Upper lobe of right lung (tissue), 1 donor: ENCODE results near the gene AMIGO3. TPM values are rescaled to one million over a fixed set of nuclear protein-coding genes. Genes with fewer than 3 reads are reported as not detected.
A peak's percentile ranks its signal among the peaks of the same experiment; 100 is the strongest.
"Not testable (repeated sequence)": the region's sequence is repeated elsewhere in the genome, so short reads cannot be mapped to it uniquely, and the experiment has no call there.

Experiments used
- ATAC-seq: fragments of 200-7000 bp; cut with Tn5 transposase; one replicate; pipeline ENCODE4 v1.9.1; 2020; ENCODE audit warnings: mild to moderate bottlenecking, moderate library complexity
- DNase-seq: peaks from one replicate; pipeline ENCODE4 v3.0.0-alpha.2; 2020
- H3K27ac ChIP-seq: fragments of 200-600 bp; one replicate; pipeline ENCODE4 v1.8.0; 2022
- H3K27me3 ChIP-seq: fragments of 200-600 bp; one replicate; pipeline ENCODE4 v1.8.0; 2022; ENCODE audit warnings: mild to moderate bottlenecking
- H3K36me3 ChIP-seq: fragments of 200-600 bp; one replicate; pipeline ENCODE4 v1.8.0; 2022
- H3K4me1 ChIP-seq: fragments of 200-600 bp; one replicate; pipeline ENCODE4 v1.8.0; 2022
- H3K4me3 ChIP-seq: fragments of 200-600 bp; one replicate; pipeline ENCODE4 v1.8.0; 2022; ENCODE audit warnings: mild to moderate bottlenecking
- H3K9me3 ChIP-seq: fragments of 200-600 bp; one replicate; pipeline ENCODE4 v1.8.0; 2022
- CTCF ChIP-seq: fragments of 200-600 bp; IDR thresholded peaks from one replicate; pipeline ENCODE4 v1.8.0; 2022; ENCODE audit warnings: antibody characterized with exemption
- intact Hi-C: fragments of 100-400 bp; cut with DNase I; formaldehyde crosslinking; loops from one replicate; pipeline ENCODE4 v1.11.0; 2022
- total RNA-seq: library from RNA; stranded (reverse); fragmentation: NEBNext Ultra II Directional; extraction: Animal tissue kit (Norgen Biotek cat#: 25700); gene quantifications from one replicate; pipeline ENCODE4 v1.2.1, GENCODE V29; 2021
- donor health status: DM: no; HTN: yes; CAD: no; lungs with severe emphysema.

AMIGO3 gene
- total RNA-seq, 1 donor from 2014 or later, result 0.26 TPM

DNA sequence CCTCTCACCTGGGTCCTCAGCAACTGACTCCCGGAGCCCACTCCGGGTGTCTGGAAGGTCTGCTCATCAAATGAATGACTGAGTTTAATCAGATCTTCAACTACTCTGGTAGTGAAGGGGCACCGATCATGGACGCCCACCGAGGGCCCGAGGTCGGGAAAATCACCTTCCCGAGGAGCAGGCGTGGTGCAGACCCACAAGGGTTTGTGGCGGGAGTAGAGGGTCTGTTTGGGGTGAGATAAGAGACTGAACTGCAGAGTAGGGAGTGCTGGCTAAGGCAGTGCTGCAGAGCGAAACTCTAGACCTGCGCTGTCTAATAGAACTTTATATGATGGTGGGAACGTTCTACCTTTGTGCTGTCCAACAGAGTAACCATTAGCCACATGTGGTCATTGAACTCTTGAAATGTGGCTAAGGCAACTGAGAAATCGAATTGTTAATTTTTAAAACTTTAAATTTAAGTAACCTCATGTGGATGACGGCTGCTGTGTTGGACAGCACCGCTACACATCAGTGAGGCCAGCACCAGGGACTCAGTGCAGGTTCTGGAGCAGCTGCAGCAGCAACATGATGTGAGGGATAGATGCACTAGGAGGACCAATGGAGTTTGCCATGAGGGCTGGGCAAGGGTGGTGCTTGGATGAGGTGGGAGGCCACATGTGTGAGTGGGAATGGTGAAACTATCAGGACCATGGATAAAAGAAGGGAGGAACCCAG, 29.4 kb downstream of the AMIGO3 start:
- ATAC-seq, H3K9me3 ChIP-seq, DNase-seq, intact Hi-C loops, H3K36me3 ChIP-seq, H3K27me3 ChIP-seq: not testable (repeated sequence)
- Histone ChIP-seq H3K27ac (peak overlapping the region; percentile 77), H3K4me1 (peaks cover 19% of the 10 kb centered on the region), H3K4me3 (peak overlapping the region; percentile 100)

GRCh38 chr3:49689046-49689907, 30.2 kb downstream of the AMIGO3 start, which contains the start of the genes MST1 and RNF123:
TSS of gene MST1 (minus strand) at chr3:49689474. CDS start at chr3:49688691, 783 bp downstream.
TSS of gene RNF123 (plus strand) at chr3:49689557. CDS start at chr3:49691166, 1,609 bp downstream.
- Histone ChIP-seq H3K4me3 (peak within 1 kb of the TSS; percentile 100), H3K36me3 (no peaks in the 10 kb centered on the region), H3K9me3 (no peaks in the 10 kb centered on the region), H3K27ac (peak within 1 kb of the TSS; percentile 77), H3K4me1 (peaks cover 19% of the 10 kb centered on the region), H3K27me3 (no peaks in the 10 kb centered on the region)
- TF ChIP-seq CTCF, result peak; percentile 41
- DNase-seq, result peak; percentile 96
- intact Hi-C loops, result no loop called here
- peak; percentile 86 for ATAC-seq

- H3K36me3 ChIP-seq, H3K27me3 ChIP-seq, intact Hi-C loops, ATAC-seq, DNase-seq, H3K9me3 ChIP-seq: not testable (repeated sequence)
- H3K27ac ChIP-seq, result peak overlapping the region; percentile 77
- H3K4me3 ChIP-seq, result peak overlapping the region; percentile 100
- H3K4me1 ChIP-seq, result peaks cover 19% of the 10 kb centered on the region
These were observed 31.0 kb downstream of the AMIGO3 start for GRCh38 chr3:49688338-49689045.

- H3K4me3 ChIP-seq, intact Hi-C loops, H3K9me3 ChIP-seq, ATAC-seq, DNase-seq, H3K27ac ChIP-seq, H3K27me3 ChIP-seq: not testable (repeated sequence)
- Histone ChIP-seq H3K4me1 (peaks cover 19% of the 10 kb centered on the region), H3K36me3 (peaks cover 15% of the 10 kb centered on the region)
These were observed 32.1 kb downstream of the AMIGO3 start for GRCh38 chr3:49687424-49687795.

- peak; percentile 90 for DNase-seq
- Histone ChIP-seq H3K4me1 (peaks cover 19% of the 10 kb centered on the region), H3K36me3 (peaks cover 20% of the 10 kb centered on the region), H3K4me3 (peak overlapping the region; percentile 33)
- H3K9me3 ChIP-seq, intact Hi-C loops, H3K27ac ChIP-seq, H3K27me3 ChIP-seq: not testable (repeated sequence)
- peak; percentile 70 for ATAC-seq
These were observed 32.6 kb downstream of the AMIGO3 start for GRCh38 chr3:49686769-49687423.

DNA sequence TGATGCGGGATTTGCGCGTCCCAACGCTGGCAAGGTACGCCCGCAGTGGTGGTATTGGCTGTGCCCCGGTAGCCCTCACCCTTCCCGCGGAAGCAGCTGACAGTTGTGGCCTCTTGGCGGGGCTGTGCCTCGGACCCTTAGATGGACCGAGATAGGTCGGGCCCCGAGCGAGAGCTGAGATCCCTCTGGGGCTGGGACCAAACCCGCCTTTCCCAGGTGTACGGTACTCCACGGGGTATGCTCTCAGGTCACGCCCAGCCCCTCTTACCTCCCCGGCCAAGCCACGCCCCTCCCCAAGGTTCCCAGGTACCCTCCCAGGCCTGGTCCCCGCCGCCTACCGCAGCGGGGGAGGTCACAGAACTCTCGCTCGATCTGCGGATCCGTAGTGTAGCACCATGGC, 33.1 kb downstream of the AMIGO3 start:
- H3K9me3 ChIP-seq, H3K27me3 ChIP-seq, H3K27ac ChIP-seq, intact Hi-C loops: not testable (repeated sequence)
- ATAC-seq (peak; percentile 69), DNase-seq (peak; percentile 86)
- H3K4me1 ChIP-seq, result peaks cover 17% of the 10 kb centered on the region
- H3K4me3 ChIP-seq, result peak overlapping the region; percentile 33
- H3K36me3 ChIP-seq, result peaks cover 25% of the 10 kb centered on the region

DNA sequence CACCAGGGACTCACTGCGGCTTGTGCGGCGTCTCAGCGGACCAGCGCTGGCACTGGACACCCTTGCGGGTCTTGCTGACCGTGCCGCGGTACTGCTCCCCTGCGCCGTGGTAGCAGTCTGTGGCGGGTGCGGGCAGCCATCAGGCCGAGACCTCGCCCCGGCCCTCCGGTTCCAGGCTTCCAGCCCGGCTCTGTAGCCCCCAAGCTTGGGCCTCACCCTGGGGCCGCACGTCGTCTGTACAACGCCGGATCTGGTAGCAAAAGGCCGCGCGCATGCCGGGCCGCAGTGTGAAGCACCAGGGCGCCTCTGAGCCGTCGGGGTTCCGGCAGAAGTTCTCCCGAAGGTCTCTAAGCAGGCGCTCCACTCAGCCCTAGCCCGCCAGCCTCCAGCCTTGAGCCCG, 33.6 kb downstream of the AMIGO3 start:
- not testable (repeated sequence) for H3K4me3 ChIP-seq

DNA sequence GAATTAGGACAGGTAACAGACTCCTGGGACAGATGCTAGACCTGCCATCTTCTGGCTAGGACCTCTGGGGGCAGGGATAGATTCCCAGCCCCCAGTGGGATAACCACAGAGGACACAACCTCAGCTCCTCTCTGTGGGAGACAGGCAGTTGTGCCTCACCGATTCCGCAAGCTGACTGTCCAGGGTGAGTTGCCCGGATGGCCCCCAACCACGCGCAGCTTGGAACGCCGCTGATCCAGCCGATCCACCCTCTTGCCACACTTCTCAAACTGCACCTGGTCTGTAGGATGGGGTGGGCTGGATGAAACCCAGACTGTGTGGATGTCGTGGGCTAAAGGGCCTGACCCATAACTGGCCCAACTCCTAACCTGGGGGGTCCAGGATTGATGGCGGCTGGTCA, 34.4 kb downstream of the AMIGO3 start:
- H3K27ac ChIP-seq, intact Hi-C loops, DNase-seq, H3K4me1 ChIP-seq, H3K27me3 ChIP-seq, ATAC-seq, H3K4me3 ChIP-seq, H3K9me3 ChIP-seq: not testable (repeated sequence)
- peaks cover 38% of the 10 kb centered on the region for H3K36me3 ChIP-seq

More for the DNA sequence above, 33.6 kb downstream of the AMIGO3 start:
- H3K27ac ChIP-seq, intact Hi-C loops, DNase-seq, H3K9me3 ChIP-seq, ATAC-seq, H3K27me3 ChIP-seq: not testable (repeated sequence)
- Histone ChIP-seq H3K36me3 (peaks cover 30% of the 10 kb centered on the region), H3K4me1 (peaks cover 12% of the 10 kb centered on the region)

GRCh38 chr3:49684453-49684852, 35.0 kb downstream of the AMIGO3 start:
- DNase-seq, intact Hi-C loops, ATAC-seq, H3K4me3 ChIP-seq, H3K4me1 ChIP-seq, H3K27me3 ChIP-seq, H3K27ac ChIP-seq, H3K9me3 ChIP-seq: not testable (repeated sequence)
- peaks cover 44% of the 10 kb centered on the region for H3K36me3 ChIP-seq
